H9 (cell line): ENCODE data around the gene PLEKHO2. TPM values are rescaled to one million over a fixed set of nuclear protein-coding genes. Genes with fewer than 3 reads are reported as not detected.

ENCODE experiments used
- DNase-seq: peaks from one replicate; pipeline ENCODE4 v3.0.0-alpha.2; 2017
- H2AFZ ChIP-seq: one replicate; pipeline ENCODE4 v1.6.1; 2013; ENCODE audit warnings: mild to moderate bottlenecking, low read length, control low read depth, moderate library complexity
- H2AK5ac ChIP-seq: 2 replicates; pipeline ENCODE4 v1.6.1; 2013; ENCODE audit warnings: low read length, control low read depth, mixed read lengths; ENCODE audit not compliant: insufficient read length
- H2BK120ac ChIP-seq: one replicate; pipeline ENCODE4 v1.6.1; 2013; ENCODE audit warnings: low read depth, mild to moderate bottlenecking, low read length, control low read depth, inconsistent platforms; ENCODE audit not compliant: poor library complexity, severe bottlenecking
- H2BK12ac ChIP-seq: 2 replicates; pipeline ENCODE4 v1.6.1; 2013; ENCODE audit warnings: low read length, control low read depth, mixed read lengths, low read depth; ENCODE audit not compliant: insufficient read length
- H2BK15ac ChIP-seq: 2 replicates; pipeline ENCODE4 v1.6.1; 2013; ENCODE audit warnings: low read depth, low read length, control low read depth
- H2BK20ac ChIP-seq: one replicate; pipeline ENCODE4 v1.6.1; 2013; ENCODE audit warnings: low read depth, mild to moderate bottlenecking, low read length, control low read depth, inconsistent platforms; ENCODE audit not compliant: poor library complexity, severe bottlenecking
- H2BK5ac ChIP-seq: 2 replicates; pipeline ENCODE4 v1.6.1; 2013; ENCODE audit warnings: low read length, control low read depth, mixed read lengths; ENCODE audit not compliant: insufficient read length
- H3K14ac ChIP-seq: 2 replicates; pipeline ENCODE4 v1.6.1; 2013; ENCODE audit warnings: low read length, control low read depth; ENCODE audit not compliant: insufficient read depth
- H3K18ac ChIP-seq: 2 replicates; pipeline ENCODE4 v1.6.1; 2013; ENCODE audit warnings: low read depth, mild to moderate bottlenecking, mixed read lengths, low read length, control low read depth; ENCODE audit not compliant: insufficient read length
- H3K23ac ChIP-seq: 2 replicates; pipeline ENCODE4 v1.6.1; 2013; ENCODE audit warnings: low read length, control low read depth, mixed read lengths, low read depth; ENCODE audit not compliant: insufficient read length
- H3K23me2 ChIP-seq: 2 replicates; pipeline ENCODE4 v1.6.1; 2013; ENCODE audit warnings: low read depth, mild to moderate bottlenecking, mixed read lengths, low read length, control low read depth; ENCODE audit not compliant: insufficient read length, poor library complexity, severe bottlenecking
- H3K27ac ChIP-seq: 2 replicates; pipeline ENCODE4 v1.5.1; 2013; ENCODE audit warnings: low read length, control low read depth, mixed read lengths, low read depth; ENCODE audit not compliant: insufficient read length
- H3K27me3 ChIP-seq: 2 replicates; pipeline ENCODE4 v1.6.1; 2013; ENCODE audit warnings: low read length, control low read depth, inconsistent platforms; ENCODE audit not compliant: insufficient read depth
- H3K4ac ChIP-seq: 2 replicates; pipeline ENCODE4 v1.6.1; 2013; ENCODE audit warnings: low read depth, mild to moderate bottlenecking, control low read depth, inconsistent platforms, low read length, moderate library complexity
- H3K4me1 ChIP-seq: 2 replicates; pipeline ENCODE4 v1.6.1; 2013; ENCODE audit warnings: low read length, control low read depth, inconsistent platforms; ENCODE audit not compliant: insufficient read depth
- H3K4me2 ChIP-seq: 2 replicates; pipeline ENCODE4 v1.6.1; 2013; ENCODE audit warnings: low read length, control low read depth, mixed read lengths; ENCODE audit not compliant: insufficient read length, insufficient read depth
- H3K56ac ChIP-seq: 2 replicates; pipeline ENCODE4 v1.6.1; 2013; ENCODE audit warnings: low read depth, mild to moderate bottlenecking, mixed read lengths, low read length, control low read depth; ENCODE audit not compliant: insufficient read length
- H3K79me1 ChIP-seq: 2 replicates; pipeline ENCODE4 v1.6.1; 2013; ENCODE audit warnings: low read depth, mild to moderate bottlenecking, moderate library complexity, low read length, control low read depth, inconsistent platforms; ENCODE audit not compliant: insufficient read depth, poor library complexity, severe bottlenecking
- H3K79me2 ChIP-seq: 2 replicates; pipeline ENCODE4 v1.6.1; 2013; ENCODE audit warnings: low read length, control low read depth, inconsistent platforms; ENCODE audit not compliant: insufficient read depth
- H3K9ac ChIP-seq: 2 replicates; pipeline ENCODE4 v1.6.1; 2013; ENCODE audit warnings: low read length, control low read depth, mixed read lengths; ENCODE audit not compliant: insufficient read length; ENCODE audit errors: extremely low read depth
- H3K9me3 ChIP-seq: one replicate; pipeline ENCODE4 v1.6.1; 2013; ENCODE audit warnings: low read depth, low read length, inconsistent platforms; ENCODE audit not compliant: control insufficient read depth
- H3T11ph ChIP-seq: one replicate; pipeline ENCODE4 v1.6.1; 2013; ENCODE audit warnings: mild to moderate bottlenecking, low read length, control low read depth, inconsistent platforms
- H4K20me1 ChIP-seq: one replicate; pipeline ENCODE4 v1.6.1; 2013; ENCODE audit not compliant: control insufficient read depth, insufficient read length, insufficient read depth
- H4K5ac ChIP-seq: 2 replicates; pipeline ENCODE4 v1.6.1; 2013; ENCODE audit warnings: low read depth, mild to moderate bottlenecking, mixed read lengths, low read length, control low read depth; ENCODE audit not compliant: insufficient read length
- H4K8ac ChIP-seq: replicated peaks from 2 replicates; pipeline ENCODE4 v1.6.1; 2013; ENCODE audit warnings: low read length, control low read depth, mixed read lengths, low read depth; ENCODE audit not compliant: insufficient read length
- H4K91ac ChIP-seq: 2 replicates; pipeline ENCODE4 v1.6.1; 2013; ENCODE audit warnings: low read depth, mild to moderate bottlenecking, moderate library complexity, mixed read lengths, low read length, control low read depth; ENCODE audit not compliant: insufficient read length
- H3K27ac Mint-ChIP-seq, 3 experiments: 2 replicates in 2 of 3; 3 replicates in 1 of 3; pipeline ENCODE4 v1.8.0; 2020 to 2021; ENCODE audit warnings: mixed read lengths in 3 of 3, mild to moderate bottlenecking in 1 of 3, moderate library complexity in 1 of 3
- H3K27me3 Mint-ChIP-seq: 2 replicates; pipeline ENCODE4 v1.8.0; 2021; ENCODE audit warnings: low read depth, mild to moderate bottlenecking, moderate library complexity, mixed read lengths
- H3K36me3 Mint-ChIP-seq, 3 experiments: 2 replicates in 2 of 3; 3 replicates in 1 of 3; pipeline ENCODE4 v1.8.0; 2020 to 2021; ENCODE audit warnings: low read depth in 3 of 3, mixed read lengths in 3 of 3; ENCODE audit not compliant: insufficient read depth in 1 of 3
- H3K4me1 Mint-ChIP-seq, 2 experiments: 2 replicates each; pipeline ENCODE4 v1.8.0; 2020; ENCODE audit warnings: mixed read lengths in 2 of 2
- H3K4me3 Mint-ChIP-seq, 2 experiments: 2 replicates in 1 of 2; 3 replicates in 1 of 2; pipeline ENCODE4 v1.8.0; 2020 to 2021; ENCODE audit warnings: mild to moderate bottlenecking in 2 of 2, mixed read lengths in 2 of 2, moderate library complexity in 1 of 2
- H3K9me3 Mint-ChIP-seq, 2 experiments: 2 replicates in 1 of 2; 3 replicates in 1 of 2; pipeline ENCODE4 v1.8.0; 2020; ENCODE audit warnings: mild to moderate bottlenecking in 2 of 2, mixed read lengths in 2 of 2, moderate library complexity in 1 of 2
- CTCF ChIP-seq: fragments of 200-600 bp; sonication (generic); conservative IDR thresholded peaks from 3 replicates; pipeline ENCODE4 v1.8.0; 2021; ENCODE audit warnings: antibody characterized with exemption, mild to moderate bottlenecking
- WGBS: extraction: QIAGEN DNeasy Blood & Tissue Kit; methylation state at CpG from one replicate; pipeline ENCODE4 v1.1.7; 2013; ENCODE audit warnings: missing lambda C conversion rate, low lambda C conversion rate, mixed read lengths; ENCODE audit not compliant: insufficient read length; ENCODE audit errors: extremely low coverage; 5-methylcytosine and 5-hydroxymethylcytosine counted together
- total RNA-seq: library from RNA; stranded (reverse); gene quantifications from 2 replicates; pipeline ENCODE4 v1.2.1, GENCODE V29; 2021

The PLEKHO2 gene
- total RNA-seq, 1 experiment from 2014 or later = 18.1 TPM

GRCh38 chr15:64915518-64916227, 74.0 kb downstream of the PLEKHO2 start:
- WGBS = no CpG with 5 or more reads among the region's 13 CpGs

More at GRCh38 chr15:64915518-64916227, 74.0 kb downstream of the PLEKHO2 start:
- H3K27me3 Mint-ChIP-seq = peaks cover 43% of the 10 kb centered on the region
- H4K20me1 ChIP-seq = no peaks in the 10 kb centered on the region
- no peak overlapping the region for H4K91ac ChIP-seq
- H3K27ac ChIP-seq = no peak overlapping the region
- 0 out of 2 replicates have a peak overlapping the region, but pooled peaks have one; percentile 4 for H3K14ac ChIP-seq
- H3K4ac ChIP-seq = no peak overlapping the region
- no peak overlapping the region for H3K56ac ChIP-seq
- H3K79me2 ChIP-seq = no peaks in the 10 kb centered on the region
- no peaks in the 10 kb centered on the region for H3K9me3 Mint-ChIP-seq
- no peak overlapping the region for H3T11ph ChIP-seq
- H2BK12ac ChIP-seq = no peak overlapping the region
- no peak overlapping the region for H3K9ac ChIP-seq
- H3K9me3 ChIP-seq = no peaks in the 10 kb centered on the region
- no peak overlapping the region for H2BK20ac ChIP-seq
- H2BK5ac ChIP-seq = no peak overlapping the region
- H4K5ac ChIP-seq = no peak overlapping the region
- H3K4me2 ChIP-seq = no peak overlapping the region
- no peak overlapping the region for H2BK15ac ChIP-seq
- H3K27me3 ChIP-seq = no peaks in the 10 kb centered on the region; the same call in 1 of the 2 replicates
- peak overlapping the region in 1 of 2 experiments; percentile 53; a peak in 1 of 5 replicates for H3K4me3 Mint-ChIP-seq
- peaks cover 0 to 4% (median 2%) of the 10 kb centered on the region in 3 experiments; a peak in 1 of 7 replicates for H3K36me3 Mint-ChIP-seq
- H3K23me2 ChIP-seq = peaks cover 10% of the 10 kb centered on the region
- no peak overlapping the region for H2AK5ac ChIP-seq
- H2AFZ ChIP-seq = no peak overlapping the region
- TF ChIP-seq CTCF = no peak
- no peak overlapping the region for H4K8ac ChIP-seq
- H3K4me1 ChIP-seq = peaks cover 10% of the 10 kb centered on the region; the same call in 1 of the 2 replicates
- H3K4me1 Mint-ChIP-seq = peaks cover 46 to 60% of the 10 kb centered on the region in 2 experiments
- H3K18ac ChIP-seq = peak overlapping the region; percentile 66
- peak; percentile 47 for DNase-seq
- no peak overlapping the region for H3K23ac ChIP-seq
- H2BK120ac ChIP-seq = no peak overlapping the region
- H3K27ac Mint-ChIP-seq = peak overlapping the region in 2 of 3 experiments; percentile 62 to 64; a peak in 2 of 7 replicates
- H3K79me1 ChIP-seq = no peaks in the 10 kb centered on the region
